Measurements from ENCODE around the gene TPI1. TPM values are rescaled to one million over a fixed set of nuclear protein-coding genes. Genes with fewer than 3 reads are reported as not detected.

Gene TPI1
- total RNA-seq, 4 donors from 2014 or later = 363 to 700 (median 468) TPM

DNA sequence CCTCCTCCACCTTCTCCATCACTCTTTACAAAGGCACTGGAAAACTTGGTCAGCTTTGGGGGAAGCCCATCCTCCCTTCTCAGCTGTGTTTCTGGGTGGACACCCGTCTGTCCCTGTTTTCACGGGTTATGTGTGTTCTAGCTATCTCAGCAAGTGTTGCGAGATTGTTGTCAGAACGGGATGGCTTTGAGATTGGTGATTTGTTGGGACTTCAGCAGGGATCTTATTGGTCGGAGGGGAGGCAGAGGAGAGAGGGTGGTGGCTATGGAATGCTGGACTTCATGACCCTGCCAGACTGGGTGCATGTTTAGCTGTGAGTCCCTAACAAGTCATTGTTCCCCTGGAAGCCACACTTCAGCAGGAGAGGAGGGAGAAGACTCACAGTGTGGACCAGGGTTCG is 13.3 kb upstream of the TPI1 start:
- H3K36me3 ChIP-seq = peaks cover 33 to 36% of the 10 kb centered on the region in 2 donors
- H3K27me3 ChIP-seq = no peaks in the 10 kb centered on the region
- H3K27ac ChIP-seq = no peak overlapping the region
- WGBS, 2 donors = 83 to 85% methylated on average over 6 of the region's 6 CpGs
- H3K4me1 ChIP-seq = peaks cover 10 to 12% of the 10 kb centered on the region in 2 donors
- TF ChIP-seq, protein P1, sequence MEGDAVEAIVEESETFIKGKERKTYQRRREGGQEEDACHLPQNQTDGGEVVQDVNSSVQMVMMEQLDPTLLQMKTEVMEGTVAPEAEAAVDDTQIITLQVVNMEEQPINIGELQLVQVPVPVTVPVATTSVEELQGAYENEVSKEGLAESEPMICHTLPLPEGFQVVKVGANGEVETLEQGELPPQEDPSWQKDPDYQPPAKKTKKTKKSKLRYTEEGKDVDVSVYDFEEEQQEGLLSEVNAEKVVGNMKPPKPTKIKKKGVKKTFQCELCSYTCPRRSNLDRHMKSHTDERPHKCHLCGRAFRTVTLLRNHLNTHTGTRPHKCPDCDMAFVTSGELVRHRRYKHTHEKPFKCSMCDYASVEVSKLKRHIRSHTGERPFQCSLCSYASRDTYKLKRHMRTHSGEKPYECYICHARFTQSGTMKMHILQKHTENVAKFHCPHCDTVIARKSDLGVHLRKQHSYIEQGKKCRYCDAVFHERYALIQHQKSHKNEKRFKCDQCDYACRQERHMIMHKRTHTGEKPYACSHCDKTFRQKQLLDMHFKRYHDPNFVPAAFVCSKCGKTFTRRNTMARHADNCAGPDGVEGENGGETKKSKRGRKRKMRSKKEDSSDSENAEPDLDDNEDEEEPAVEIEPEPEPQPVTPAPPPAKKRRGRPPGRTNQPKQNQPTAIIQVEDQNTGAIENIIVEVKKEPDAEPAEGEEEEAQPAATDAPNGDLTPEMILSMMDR (IDR thresholded peaks at IDR 0.05) = no peak
- no peak for TF ChIP-seq POLR2A (IDR thresholded peaks at IDR 0.05)
- intact Hi-C loops (cut with DNase I) = no loop called here
- no peak overlapping the region for H3K4me3 ChIP-seq (replicated peaks in 1 of 3)
- no peak for DNase-seq
- no peaks in the 10 kb centered on the region for H3K9me3 ChIP-seq

DNA sequence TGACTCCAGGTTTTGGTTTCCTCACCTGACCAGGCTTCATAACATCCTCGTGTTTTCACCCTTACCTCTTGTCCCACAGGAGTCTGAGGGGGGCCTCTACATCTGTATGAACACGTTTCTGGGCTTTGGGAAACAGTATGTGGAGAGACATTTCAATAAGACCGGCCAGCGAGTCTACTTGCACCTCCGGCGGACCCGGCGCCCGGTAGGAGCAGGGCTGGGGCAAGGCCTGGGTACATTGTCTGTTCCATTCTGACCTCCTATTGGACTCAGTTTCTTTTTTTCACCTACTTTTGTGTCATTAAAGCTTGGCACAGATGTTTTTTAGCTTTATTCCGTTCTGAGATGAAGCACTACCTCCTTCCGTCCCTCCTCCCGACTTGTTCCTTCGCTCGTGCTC is 12.0 kb upstream of the TPI1 start:
- peaks cover 36 to 47% of the 10 kb centered on the region in 2 donors for H3K36me3 ChIP-seq
- DNase-seq = no peak
- no peak overlapping the region for H3K4me3 ChIP-seq (replicated peaks in 1 of 3)
- TF ChIP-seq POLR2A (IDR thresholded peaks at IDR 0.05) = no peak
- TF ChIP-seq, protein P1 (IDR thresholded peaks at IDR 0.05) = no peak
- no peaks in the 10 kb centered on the region for H3K27me3 ChIP-seq
- peaks cover 10 to 12% of the 10 kb centered on the region in 2 donors for H3K4me1 ChIP-seq
- intact Hi-C loops (cut with DNase I) = no loop called here
- H3K9me3 ChIP-seq = no peaks in the 10 kb centered on the region
- 93 to 95% methylated on average over 14 of the region's 14 CpGs for WGBS, 2 donors
- H3K27ac ChIP-seq = no peak overlapping the region

DNA sequence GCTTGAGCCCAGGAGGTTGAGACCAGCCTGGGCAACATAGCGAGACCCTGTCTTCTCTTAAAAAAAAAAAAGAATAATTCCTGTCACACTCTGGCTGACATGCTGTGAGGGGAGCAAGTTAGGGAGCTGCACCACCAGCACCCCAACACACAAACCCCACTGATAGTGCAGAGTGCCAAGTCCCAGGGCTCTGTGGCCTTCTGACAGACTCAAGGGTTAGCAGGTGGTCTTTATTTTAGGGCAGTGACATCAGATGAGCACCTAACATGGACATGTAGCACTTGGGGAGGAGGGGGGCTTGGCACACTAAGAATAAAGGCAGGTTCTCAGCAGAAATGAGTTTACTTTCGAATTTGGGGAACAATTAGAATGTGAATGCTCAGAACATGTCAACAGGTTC is 8.5 kb upstream of the TPI1 start:
- Histone ChIP-seq H3K4me3 (replicated peaks in 1 of 3) (no peak overlapping the region), H3K27me3 (no peaks in the 10 kb centered on the region), H3K27ac (no peak overlapping the region), H3K36me3 (peaks cover 63 to 80% of the 10 kb centered on the region in 2 donors), H3K9me3 (no peaks in the 10 kb centered on the region), H3K4me1 (no peaks in the 10 kb centered on the region)
- DNase-seq = no peak
- 100% methylated on average over 2 of the region's 2 CpGs for WGBS, 2 donors
- TF ChIP-seq, protein P1 (IDR thresholded peaks at IDR 0.05) = no peak
- intact Hi-C loops (cut with DNase I) = no loop called here

DNA sequence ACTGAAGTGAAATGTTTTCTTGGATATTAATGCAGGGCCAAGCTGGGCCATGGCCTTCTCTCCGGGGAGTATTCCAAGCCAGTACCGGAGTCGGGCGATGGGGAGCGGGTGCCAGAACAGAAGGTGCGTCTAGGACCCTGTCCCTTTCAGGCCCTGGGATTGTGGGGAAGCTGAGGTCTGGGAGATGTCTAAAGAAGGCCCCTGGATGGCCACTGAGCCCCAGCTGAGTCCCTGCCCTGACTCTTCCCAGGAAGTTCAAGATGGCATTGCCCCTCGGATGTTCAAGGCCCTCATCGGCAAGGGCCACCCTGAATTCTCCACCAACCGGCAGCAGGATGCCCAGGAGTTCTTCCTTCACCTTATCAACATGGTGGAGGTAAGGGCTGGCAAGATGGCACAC is 7.2 kb upstream of the TPI1 start:
- 93 to 97% methylated on average over 9 of the region's 9 CpGs for WGBS, 2 donors
- no peaks in the 10 kb centered on the region for H3K27me3 ChIP-seq
- DNase-seq = no peak
- no peak overlapping the region for H3K27ac ChIP-seq
- no peaks in the 10 kb centered on the region for H3K4me1 ChIP-seq
- TF ChIP-seq, protein P1 (IDR thresholded peaks at IDR 0.05) = no peak
- TF ChIP-seq POLR2A (IDR thresholded peaks at IDR 0.05) = no peak
- no peak overlapping the region for H3K4me3 ChIP-seq (replicated peaks in 1 of 3)
- peaks cover 72 to 90% of the 10 kb centered on the region in 2 donors for H3K36me3 ChIP-seq
- intact Hi-C loops (cut with DNase I) = no loop called here
- H3K9me3 ChIP-seq = no peaks in the 10 kb centered on the region

DNA sequence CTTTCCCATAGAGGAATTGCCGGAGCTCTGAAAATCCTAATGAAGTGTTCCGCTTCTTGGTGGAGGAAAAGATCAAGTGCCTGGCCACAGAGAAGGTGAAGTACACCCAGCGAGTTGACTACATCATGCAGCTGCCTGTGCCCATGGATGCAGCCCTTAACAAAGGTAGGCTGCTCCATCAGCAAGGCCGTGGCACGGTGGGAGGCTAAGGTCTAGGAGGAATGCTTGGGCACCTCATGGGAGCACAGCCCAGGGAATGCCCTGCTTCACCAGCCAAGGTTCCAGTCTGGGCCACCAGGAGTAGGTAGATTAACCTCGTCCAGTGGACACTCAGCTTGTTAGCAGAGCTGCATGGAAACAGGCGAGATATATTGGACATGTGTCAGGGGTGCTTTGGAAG is 6.4 kb upstream of the TPI1 start:
- Histone ChIP-seq H3K36me3 (peaks cover 70 to 86% of the 10 kb centered on the region in 2 donors), H3K27ac (no peak overlapping the region), H3K4me3 (replicated peaks in 1 of 3) (no peak overlapping the region), H3K27me3 (no peaks in the 10 kb centered on the region), H3K4me1 (no peaks in the 10 kb centered on the region), H3K9me3 (no peaks in the 10 kb centered on the region)
- TF ChIP-seq, protein P1 (IDR thresholded peaks at IDR 0.05) = no peak
- no peak for TF ChIP-seq POLR2A (IDR thresholded peaks at IDR 0.05)
- no peak for DNase-seq
- intact Hi-C loops (cut with DNase I) = no loop called here
- 92 to 97% methylated on average over 5 to 7 of the region's 7 CpGs for WGBS, 2 donors

Measured in thyroid gland (tissue), 4 donors.